ENCODE data around the gene CKAP2L. TPM values are rescaled to one million over a fixed set of nuclear protein-coding genes. Genes with fewer than 3 reads are reported as not detected.
A peak's percentile ranks its signal among the peaks of the same experiment; 100 is the strongest.

CKAP2L gene
- total RNA-seq, 1 experiment from 2014 or later = 18.0 TPM

DNA sequence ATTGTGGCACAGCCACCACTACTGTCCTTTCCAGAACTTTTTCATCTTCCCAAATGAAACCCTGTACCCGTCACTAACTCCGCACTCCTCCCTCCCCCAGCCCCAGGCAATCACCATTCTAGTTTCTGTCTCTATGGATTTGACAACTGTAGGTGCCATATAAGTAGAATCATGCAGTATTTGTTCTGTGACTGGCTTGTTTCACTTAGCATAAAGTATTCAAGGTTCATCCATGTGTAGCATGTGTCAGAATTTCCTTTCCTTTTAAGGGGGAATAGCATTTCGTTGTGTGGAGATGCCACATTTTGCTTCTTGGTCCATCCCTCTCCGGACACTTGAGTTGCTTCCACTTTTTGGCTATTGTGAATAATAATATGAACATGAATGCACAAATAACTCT is 842 bp upstream of the CKAP2L start:
- DNase-seq (ENCODE audit: low spot score) = peak; percentile 14

- DNase-seq (ENCODE audit: low spot score) = no peak
Measured at GRCh38 chr2:112762276-112762675, 2.1 kb downstream of the CKAP2L start.

DNA sequence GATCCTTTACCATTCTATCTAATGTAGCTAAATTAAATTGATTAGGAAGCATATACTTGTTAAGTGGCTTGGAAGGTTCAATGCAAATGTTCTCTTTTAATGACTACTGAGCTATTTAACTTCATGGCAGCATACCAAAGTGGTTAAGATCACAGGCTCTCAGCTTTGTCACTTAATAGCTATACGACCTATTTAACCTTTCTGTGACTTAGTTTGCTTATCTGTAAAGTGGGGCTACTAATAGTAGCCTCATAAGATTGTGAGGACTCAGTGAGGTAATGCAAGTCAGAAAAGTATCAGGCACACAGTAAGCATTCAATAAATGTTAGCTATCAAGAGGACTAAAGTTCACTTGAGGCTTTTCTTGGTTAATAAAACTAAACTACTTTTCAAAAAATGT is 4.3 kb downstream of the CKAP2L start:
- DNase-seq (ENCODE audit: low spot score) = no peak

GRCh38 chr2:112758711-112759110 is 5.7 kb downstream of the CKAP2L start:
- no peak for DNase-seq (ENCODE audit: low spot score)

GRCh38 chr2:112757265-112757664 is 7.1 kb downstream of the CKAP2L start:
- DNase-seq (ENCODE audit: low spot score) = no peak

DNA sequence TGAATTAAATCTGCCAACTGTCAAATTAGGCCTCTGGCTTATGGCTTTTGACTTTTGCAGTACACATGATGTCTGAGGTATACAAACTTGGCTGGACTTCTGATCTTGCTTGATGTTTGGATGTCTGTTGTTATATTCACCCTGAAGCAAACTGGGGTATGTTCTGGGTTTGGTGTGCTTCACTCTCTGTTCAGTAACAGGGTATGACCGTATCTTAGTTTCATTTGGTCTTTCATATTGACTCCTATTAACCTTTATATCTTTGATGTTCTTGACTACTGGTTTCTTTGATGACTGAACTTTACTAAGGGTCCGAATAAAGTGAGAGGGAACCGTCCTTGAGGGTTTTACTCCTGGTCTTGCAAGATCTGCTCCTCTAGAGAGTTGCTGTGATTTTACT is 8.2 kb downstream of the CKAP2L start:
- DNase-seq (ENCODE audit: low spot score) = no peak

DNA sequence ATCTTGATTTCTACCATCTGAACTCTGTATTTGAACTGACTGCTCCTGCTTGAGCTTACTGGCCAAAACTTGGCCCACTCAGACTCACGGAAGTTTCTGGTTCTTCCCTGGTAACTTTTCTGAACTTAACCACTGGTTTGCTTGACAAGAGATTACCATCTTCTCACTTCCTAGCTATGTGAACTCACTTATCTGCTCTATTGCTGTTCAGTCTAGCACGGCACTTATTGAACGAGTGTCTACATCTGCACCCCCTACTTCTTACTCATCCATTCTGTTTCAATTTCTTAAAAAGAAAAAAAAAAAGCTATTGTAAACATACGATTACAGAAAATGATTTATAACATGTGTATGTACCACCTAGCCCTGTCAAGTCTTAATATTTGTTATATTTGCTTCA is 9.0 kb downstream of the CKAP2L start:
- no peak for DNase-seq (ENCODE audit: low spot score)

DNA sequence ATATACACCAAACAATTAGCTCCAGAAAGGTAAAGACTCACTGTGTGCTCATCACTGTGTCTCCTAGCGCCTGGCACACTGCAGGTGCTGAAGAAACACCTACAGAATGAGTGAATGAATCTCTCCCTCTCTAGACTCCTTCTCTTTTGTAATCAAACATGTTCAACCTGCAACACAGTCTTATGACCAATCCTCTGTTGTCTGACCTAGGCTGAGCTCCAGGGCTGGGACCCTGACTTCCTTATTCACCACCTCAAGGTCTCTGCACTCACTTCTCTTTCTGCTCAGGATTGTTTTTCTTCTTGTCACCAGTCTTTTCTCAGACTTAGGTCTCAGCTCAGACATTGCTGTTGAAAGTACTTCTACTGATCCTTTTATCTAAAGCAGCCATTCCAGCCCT is 9.8 kb downstream of the CKAP2L start:
- DNase-seq (ENCODE audit: low spot score) = no peak

GRCh38 chr2:112752667-112753066 is 11.7 kb downstream of the CKAP2L start:
- DNase-seq (ENCODE audit: low spot score) = no peak

DNA sequence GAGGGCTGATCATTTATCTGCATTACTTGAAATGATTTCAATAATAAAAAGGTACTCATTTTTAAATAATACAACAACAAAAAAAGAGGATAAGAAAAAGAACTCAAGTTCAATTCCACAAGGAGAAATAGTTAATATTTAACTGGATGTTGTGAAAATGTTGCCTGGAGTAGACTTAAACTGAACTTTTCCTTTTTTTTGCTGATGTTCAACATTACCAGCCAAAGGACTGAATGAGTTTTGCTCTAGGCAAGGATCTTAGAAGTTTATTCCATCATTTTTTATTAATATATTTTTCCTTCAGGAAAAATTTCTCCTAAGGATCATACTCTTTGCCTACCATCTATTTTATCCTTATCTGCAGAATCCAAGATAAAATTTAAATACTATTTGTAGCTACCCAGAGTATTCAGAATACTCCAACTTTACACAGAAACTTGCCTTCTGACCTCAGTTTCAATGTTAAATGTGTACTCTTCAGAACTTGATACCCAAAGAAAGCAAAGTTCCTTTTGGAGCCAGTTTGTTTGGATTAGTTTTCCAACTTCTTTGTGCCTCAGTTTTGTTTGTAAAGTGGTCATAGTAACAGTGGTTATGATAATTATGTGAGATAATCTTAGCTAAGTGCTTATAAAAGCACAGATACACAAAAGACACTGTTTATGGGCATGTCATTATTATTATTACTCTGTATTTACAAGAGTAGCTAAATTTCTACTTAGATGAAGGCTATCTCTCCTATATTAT is 12.8 kb downstream of the CKAP2L start:
- DNase-seq (ENCODE audit: low spot score) = no peak

DNA sequence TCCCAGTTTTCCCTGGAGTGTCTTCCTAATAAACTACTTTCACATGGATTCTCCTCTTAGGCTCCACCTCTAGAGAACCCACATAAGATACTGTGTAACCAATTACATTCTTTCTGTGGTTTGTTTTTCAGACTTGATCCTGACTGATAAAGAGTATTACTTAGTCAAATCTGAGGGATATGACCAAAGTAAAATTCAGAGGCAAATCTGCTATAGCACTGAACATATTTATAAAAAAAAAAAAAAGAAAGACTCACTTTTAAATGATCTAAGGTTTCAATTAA is 13.9 kb downstream of the CKAP2L start:
- peak; percentile 23 for DNase-seq (ENCODE audit: low spot score)

DNA sequence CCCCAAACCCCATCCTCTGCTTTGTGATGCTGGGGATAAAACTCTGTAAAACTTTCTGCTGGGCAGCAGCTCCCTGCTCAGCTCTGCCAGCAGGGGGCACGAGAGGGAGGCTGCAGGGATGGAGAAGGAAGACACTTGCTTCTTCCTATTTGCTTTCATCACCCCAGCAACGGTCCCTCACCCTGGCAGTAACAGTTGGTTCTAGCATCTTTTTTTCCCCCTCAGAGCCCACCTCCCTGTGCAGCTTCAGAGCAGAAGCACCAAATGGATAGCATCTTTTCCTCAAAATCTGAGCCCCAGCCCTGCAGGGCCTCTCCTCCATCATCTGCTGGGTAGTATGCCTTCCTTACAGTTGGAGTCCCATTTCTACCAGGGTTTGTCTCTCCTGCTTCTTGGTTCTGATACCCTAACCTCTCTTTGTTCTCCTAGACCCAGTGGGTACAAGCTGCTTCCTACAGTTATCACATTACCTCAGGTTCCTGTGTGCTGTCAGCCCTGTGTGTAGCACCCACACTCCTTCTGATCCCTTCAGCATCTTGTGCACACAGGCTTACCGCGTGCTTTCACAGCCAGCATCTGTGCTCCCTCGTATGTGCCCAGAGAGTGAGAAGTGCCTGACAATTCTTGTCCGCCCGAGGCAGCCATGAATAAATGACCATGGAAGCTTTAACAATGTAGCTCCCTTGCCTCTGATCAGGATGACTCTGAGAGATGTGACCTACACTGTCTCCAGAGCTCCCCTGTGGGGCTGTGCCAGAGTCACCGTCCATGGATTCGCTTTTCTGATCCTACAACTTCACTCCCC is 14.5 kb downstream of the CKAP2L start:
- DNase-seq (ENCODE audit: low spot score) = peak; percentile 66

DNA sequence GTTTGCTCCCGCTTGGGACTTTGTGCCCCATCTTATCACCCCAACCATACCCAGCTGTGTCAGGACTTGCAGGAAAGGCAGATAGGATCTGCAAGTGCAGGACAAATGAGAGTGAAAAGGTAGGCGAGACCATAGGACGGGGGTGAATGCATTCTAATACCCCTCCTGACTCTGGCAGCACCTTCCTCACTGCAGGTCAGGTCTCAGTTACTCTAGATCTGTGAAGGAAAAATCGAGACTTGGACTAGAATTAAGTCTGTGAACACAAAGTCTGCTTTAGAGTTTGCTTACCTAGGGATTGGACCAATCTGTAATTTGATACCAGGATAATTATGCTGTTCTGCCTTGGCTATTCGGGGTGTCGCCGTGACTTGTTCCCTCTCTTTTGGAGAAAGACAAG is 23.9 kb downstream of the CKAP2L start:
- no peak for DNase-seq (ENCODE audit: low spot score)

GRCh38 chr2:112737542-112738232 is 26.7 kb downstream of the CKAP2L start:
- no peak for DNase-seq (ENCODE audit: low spot score)

- DNase-seq (ENCODE audit: low spot score) = no peak
Measured at GRCh38 chr2:112733871-112734270, 30.5 kb downstream of the CKAP2L start.

- no peak for DNase-seq (ENCODE audit: low spot score)
Measured at GRCh38 chr2:112733456-112733855, 31.0 kb downstream of the CKAP2L start.

DNA sequence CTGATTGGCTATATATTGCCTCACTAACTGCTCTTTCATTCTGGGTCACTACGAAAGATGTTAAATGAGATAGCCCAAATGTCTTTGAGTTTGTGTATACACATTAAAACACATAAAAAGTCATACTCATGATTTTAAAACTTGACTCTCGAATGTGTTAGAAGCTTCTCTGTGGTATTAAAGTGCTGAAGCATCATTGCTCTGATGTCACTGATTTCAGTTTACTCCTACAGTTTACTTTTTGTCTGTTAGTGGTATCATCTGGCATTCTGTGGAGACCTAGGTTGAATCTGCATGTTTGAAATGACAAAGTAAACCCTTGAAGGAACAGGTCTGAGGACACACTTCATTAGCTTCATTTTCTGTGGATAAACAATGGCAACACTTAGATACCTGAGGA is 32.9 kb downstream of the CKAP2L start:
- no peak for DNase-seq (ENCODE audit: low spot score)

- no peak for DNase-seq (ENCODE audit: low spot score)
Measured at GRCh38 chr2:112730791-112731190, 33.6 kb downstream of the CKAP2L start.

GRCh38 chr2:112730216-112730615 is 34.2 kb downstream of the CKAP2L start:
- no peak for DNase-seq (ENCODE audit: low spot score)

- DNase-seq (ENCODE audit: low spot score) = no peak
Measured at GRCh38 chr2:112728378-112729175, 35.8 kb downstream of the CKAP2L start.

- DNase-seq (ENCODE audit: low spot score) = no peak
Measured at GRCh38 chr2:112728029-112728362, 36.4 kb downstream of the CKAP2L start.
